ENCODE data around the gene ORM2. TPM values are rescaled to one million over a fixed set of nuclear protein-coding genes. Genes with fewer than 3 reads are reported as not detected.

ORM2 gene
- total RNA-seq, 2 donors from 2014 or later = not detected

GRCh38 chr9:114339130-114339908 lies 9.7 kb downstream of the ORM2 start:
- DNase-seq (peak in 1 of 2 donors; percentile 56), ATAC-seq (peak; percentile 50)
- intact Hi-C loops (cut with DNase I, micrococcal nuclease) = no loop called here

- DNase-seq = no peak
- intact Hi-C loops (cut with DNase I, micrococcal nuclease) = no loop called here
- no peak for ATAC-seq
Measured at GRCh38 chr9:114341152-114341830, 11.6 kb downstream of the ORM2 start.

- intact Hi-C loops (cut with DNase I, micrococcal nuclease) = no loop called here
- no peak for DNase-seq
- no peak for ATAC-seq
Measured at GRCh38 chr9:114341991-114342390, 12.3 kb downstream of the ORM2 start.

- no peak for DNase-seq
- intact Hi-C loops (cut with DNase I, micrococcal nuclease) = no loop called here
- ATAC-seq = no peak
Measured at GRCh38 chr9:114342755-114343440, 13.2 kb downstream of the ORM2 start.

- no peak for ATAC-seq
- no peak for DNase-seq
- intact Hi-C loops (cut with DNase I, micrococcal nuclease) = no loop called here
Measured at GRCh38 chr9:114343471-114344187, 14.0 kb downstream of the ORM2 start.

GRCh38 chr9:114344188-114344566 lies 14.5 kb downstream of the ORM2 start:
- ATAC-seq = no peak
- intact Hi-C loops (cut with DNase I, micrococcal nuclease) = no loop called here

GRCh38 chr9:114344692-114345091 lies 15.0 kb downstream of the ORM2 start:
- ATAC-seq (no peak), DNase-seq (no peak)
- intact Hi-C loops (cut with DNase I, micrococcal nuclease) = no loop called here

More at GRCh38 chr9:114344188-114344566, 14.5 kb downstream of the ORM2 start:
- DNase-seq = no peak

- intact Hi-C loops (cut with DNase I, micrococcal nuclease) = no loop called here
- no peak for DNase-seq
- no peak for ATAC-seq
Measured at GRCh38 chr9:114345493-114346065, 15.9 kb downstream of the ORM2 start.

GRCh38 chr9:114346146-114346545 lies 16.5 kb downstream of the ORM2 start:
- intact Hi-C loops (cut with DNase I, micrococcal nuclease) = no loop called here

GRCh38 chr9:114347675-114348074 lies 18.0 kb downstream of the ORM2 start:
- DNase-seq (peak in 1 of 2 donors; percentile 23), ATAC-seq (no peak)
- intact Hi-C loops (cut with DNase I, micrococcal nuclease) = no loop called here

More at GRCh38 chr9:114346146-114346545, 16.5 kb downstream of the ORM2 start:
- ATAC-seq = no peak
- peak in 1 of 2 donors; percentile 9 for DNase-seq

GRCh38 chr9:114348261-114348905 lies 18.7 kb downstream of the ORM2 start:
- DNase-seq (peak in 1 of 2 donors; percentile 18), ATAC-seq (no peak)
- intact Hi-C loops (cut with DNase I, micrococcal nuclease) = no loop called here

- intact Hi-C loops (cut with DNase I, micrococcal nuclease) = no loop called here
- ATAC-seq (peak; percentile 49), DNase-seq (peak; percentile 67 to 81)
Measured at GRCh38 chr9:114348906-114349482, 19.3 kb downstream of the ORM2 start.

- intact Hi-C loops (cut with DNase I, micrococcal nuclease) = no loop called here
- ATAC-seq = no peak
- peak in 1 of 2 donors; percentile 19 for DNase-seq
Measured at GRCh38 chr9:114349713-114350480, 20.2 kb downstream of the ORM2 start.

- peak in 1 of 2 donors; percentile 14 for DNase-seq
- intact Hi-C loops (cut with DNase I, micrococcal nuclease) = no loop called here
- ATAC-seq = no peak
Measured at GRCh38 chr9:114350636-114351401, 21.1 kb downstream of the ORM2 start.

- intact Hi-C loops (cut with DNase I, micrococcal nuclease) = no loop called here
- DNase-seq (no peak), ATAC-seq (no peak)
Measured at GRCh38 chr9:114351932-114352331, 22.3 kb downstream of the ORM2 start.

- intact Hi-C loops (cut with DNase I, micrococcal nuclease) = no loop called here
- DNase-seq (peak in 1 of 2 donors; percentile 12), ATAC-seq (no peak)
Measured at GRCh38 chr9:114355821-114356220, 26.2 kb downstream of the ORM2 start.
